NCI-H1930 (cell line): ENCODE results near the gene GOLGA8T.
"Not testable (repeated sequence)": the region's sequence is repeated elsewhere in the genome, so short reads cannot be mapped to it uniquely, and the experiment has no call there.

Experiments
- DNase-seq, 2 experiments: peaks; one replicate each; lab custom pipeline; 2025; lab: John Stamatoyannopoulos, UW

Gene GOLGA8T

DNA sequence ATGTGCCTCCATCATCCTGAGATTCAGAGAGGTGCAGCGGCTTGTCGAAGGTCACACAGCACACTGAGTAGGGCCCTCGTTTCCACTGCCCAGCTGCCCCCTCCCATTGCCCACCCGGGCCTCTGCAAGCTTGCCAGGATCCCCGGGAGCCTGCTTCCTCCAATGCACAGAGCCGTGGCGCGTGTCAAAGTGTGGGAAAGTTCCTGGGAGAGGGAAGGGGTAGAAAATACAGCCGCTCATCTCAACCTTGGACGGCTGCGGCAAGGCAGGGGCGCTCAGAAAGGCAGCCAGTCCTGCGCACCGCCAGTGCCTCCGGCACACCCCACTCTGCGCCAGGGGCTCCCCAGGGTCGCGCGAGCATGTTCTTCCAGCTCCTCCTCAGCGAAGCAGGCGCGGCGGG lies 56.3 kb downstream of the GOLGA8T start:
- not testable (repeated sequence) for DNase-seq

DNA sequence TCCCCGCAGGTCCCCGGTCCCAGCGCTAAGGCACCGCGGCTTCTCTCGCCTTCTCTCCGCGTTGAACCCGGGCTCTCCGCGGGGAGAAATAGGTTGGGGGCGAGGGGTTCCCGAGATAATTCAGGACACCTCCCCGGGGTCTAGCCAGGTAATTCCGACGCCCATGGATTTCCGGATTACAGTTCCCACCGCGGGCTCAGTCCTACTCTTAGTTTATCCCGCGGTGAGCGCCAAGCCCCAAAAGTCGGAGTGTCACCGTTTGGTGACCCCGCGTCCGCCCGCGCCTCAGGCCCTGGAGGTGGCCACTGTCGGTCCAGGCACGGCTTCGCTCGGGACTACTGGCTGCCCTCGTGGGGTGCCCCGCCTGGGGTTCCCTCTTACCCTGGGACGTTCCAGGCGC lies 56.8 kb downstream of the GOLGA8T start:
- DNase-seq, result not testable (repeated sequence)

DNA sequence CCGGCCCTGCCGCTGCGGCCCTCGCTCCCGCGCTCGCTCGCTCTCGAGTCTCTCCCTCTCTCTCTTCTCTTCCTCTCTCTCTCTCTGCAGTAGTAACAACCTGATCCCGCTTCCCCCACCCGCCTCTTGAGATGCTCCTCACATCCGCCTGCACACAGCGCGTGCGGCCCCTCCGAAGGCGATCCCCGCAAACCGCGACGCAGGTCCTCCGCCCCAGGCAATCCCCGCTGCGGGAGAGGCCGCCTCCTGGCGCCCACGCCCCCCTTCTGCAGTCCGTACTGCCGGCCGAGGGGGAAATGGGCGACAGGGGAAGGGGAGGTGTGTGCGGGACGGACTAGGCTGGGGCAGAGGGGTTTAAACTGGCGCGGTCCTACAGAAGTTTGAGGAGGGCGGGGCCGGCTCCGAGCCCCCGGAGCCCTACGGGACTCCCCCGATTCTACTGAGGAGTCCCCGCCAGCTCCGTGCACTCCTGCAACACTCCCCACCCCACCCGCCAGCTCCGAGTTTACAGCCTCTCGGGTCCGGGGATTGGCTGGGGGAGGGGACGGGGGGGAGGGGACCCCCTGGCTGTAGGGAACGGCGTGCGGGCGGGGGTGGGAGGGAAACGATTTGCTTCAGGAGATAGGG lies 57.4 kb downstream of the GOLGA8T start:
- not testable (repeated sequence) for DNase-seq

DNA sequence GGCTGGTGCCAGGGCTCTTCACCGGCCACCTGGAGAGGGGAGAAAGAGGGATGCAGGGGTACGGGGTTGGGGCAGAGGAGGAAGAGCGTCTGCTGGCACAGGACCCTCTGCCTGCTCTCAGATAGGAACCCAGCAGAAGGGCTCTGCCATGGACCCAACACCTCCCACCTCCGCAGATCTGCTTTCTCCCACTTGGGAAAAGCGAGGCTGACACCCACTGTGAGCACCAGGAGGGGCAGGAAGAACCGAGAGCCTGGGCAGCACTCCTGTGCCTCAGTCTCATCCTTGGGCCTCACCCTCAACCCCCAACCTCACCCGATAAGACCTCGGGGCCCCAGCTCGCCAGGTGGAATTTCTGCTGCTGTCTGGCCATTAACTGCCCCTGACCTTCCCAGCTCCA lies 58.0 kb downstream of the GOLGA8T start:
- DNase-seq, result not testable (repeated sequence)
